K562 (cell line): ENCODE measurements around the gene RAPGEFL1. TPM values are rescaled to one million over a fixed set of nuclear protein-coding genes. Genes with fewer than 3 reads are reported as not detected.

Experiments
- ATAC-seq: fragments of 200-7000 bp; cut with Tn5 transposase; 3 replicates; pipeline ENCODE4 v1.9.1; 2020; ENCODE audit warnings: moderate library complexity
- BruUV-seq: library from RNA; stranded (reverse); fragments of 400-500 nt; replicated peaks from 2 replicates; lab custom pipeline; 2021; lab: Mats Ljungman, UMichigan
- CTCF ChIA-PET: fragments of 300-600 bp; formaldehyde crosslinking; extraction: SDS; loops from one replicate; lab custom pipeline; 2021; ENCODE audit warnings: low intra/inter-chr PET ratio; lab: Yijun Ruan, JAX
- POLR2A ChIA-PET: fragments of 300-600, 350-650 bp; sonication (Branson Sonifier 250); formaldehyde crosslinking; extraction: SDS; loops from one replicate; lab custom pipeline; 2021; ENCODE audit warnings: antibody characterized with exemption, inconsistent platforms; lab: Yijun Ruan, JAX
- DNase-seq, 4 experiments: peaks; one replicate each; pipeline versions ENCODE4 v3.0.0 to v3.0.0-alpha.2; 2011 to 2018; ENCODE audit warnings: low spot score in 3 of 4, mixed read lengths in 3 of 4; ENCODE audit errors: extremely low read depth in 1 of 4
- FAIRE-seq: peaks from 2 replicates; lab custom pipeline; 2011; peaks lifted over from hg19 to GRCh38; lab: Jason Lieb, UNC
- H2AFZ ChIP-seq: 2 replicates; pipeline ENCODE4 v1.6.0; 2011; ENCODE audit warnings: low read depth, low read length, control low read depth, inconsistent platforms
- H3K27ac ChIP-seq: fragments of 200-600 bp; 3 replicates; pipeline ENCODE4 v1.8.0; 2011; ENCODE audit warnings: low read depth, mild to moderate bottlenecking, control low read depth, inconsistent platforms, low read length, moderate library complexity, mixed read lengths; ENCODE audit errors: extremely low read depth
- H3K27me3 ChIP-seq, 2 experiments: fragments of 300-600 bp in 1 of 2; 2 replicates in 1 of 2; 3 replicates in 1 of 2; pipeline versions ENCODE4 v1.6.0 to v1.8.0; 2011; ENCODE audit warnings: inconsistent platforms in 2 of 2, low read length in 2 of 2, mild to moderate bottlenecking in 1 of 2, mixed read lengths in 1 of 2, moderate library complexity in 1 of 2; ENCODE audit not compliant: control insufficient read depth in 2 of 2, insufficient read depth in 2 of 2
- H3K36me3 ChIP-seq: fragments of 300-600 bp; 3 replicates; pipeline ENCODE4 v1.8.0; 2011; ENCODE audit warnings: mild to moderate bottlenecking, low read length, inconsistent platforms; ENCODE audit not compliant: control insufficient read depth, insufficient read depth
- H3K4me1 ChIP-seq, 2 experiments: fragments of 200-600 bp in 1 of 2; replicated peaks in 1 of 2; 2 replicates in 1 of 2; 3 replicates in 1 of 2; pipeline versions ENCODE4 v1.5.1 to v1.8.0; 2011; ENCODE audit warnings: inconsistent platforms in 2 of 2, low read length in 2 of 2, mild to moderate bottlenecking in 1 of 2, mixed read lengths in 1 of 2, moderate library complexity in 1 of 2; ENCODE audit not compliant: control insufficient read depth in 2 of 2, insufficient read depth in 2 of 2
- H3K4me2 ChIP-seq: 2 replicates; pipeline ENCODE4 v1.6.1; 2011; ENCODE audit warnings: low read length, control low read depth, inconsistent platforms, mixed read lengths; ENCODE audit not compliant: insufficient read depth
- H3K4me3 ChIP-seq: fragments of 200-600 bp; sonication (generic), shearing (Covaris generic); 2 replicates; pipeline ENCODE4 v1.5.1; 2016; ENCODE audit warnings: control low read depth, inconsistent platforms
- H3K79me2 ChIP-seq: fragments of 200-600 bp; 3 replicates; pipeline ENCODE4 v1.8.0; 2011; ENCODE audit warnings: low read length, inconsistent platforms; ENCODE audit not compliant: control insufficient read depth, insufficient read depth
- H3K9ac ChIP-seq, 2 experiments: 2 replicates each; pipeline versions ENCODE4 v1.6.0 to v1.6.1; 2011; ENCODE audit warnings: low read depth in 2 of 2, low read length in 2 of 2, control low read depth in 1 of 2, inconsistent platforms in 1 of 2, mild to moderate bottlenecking in 1 of 2, mixed read lengths in 1 of 2; ENCODE audit not compliant: insufficient read depth in 1 of 2
- H3K9me1 ChIP-seq: one replicate; pipeline ENCODE4 v1.6.0; 2011; ENCODE audit warnings: inconsistent platforms, mild to moderate bottlenecking, low read length, moderate library complexity; ENCODE audit not compliant: control insufficient read depth, insufficient read depth
- H3K9me3 ChIP-seq: replicated peaks from 2 replicates; pipeline ENCODE4 v1.5.1; 2011; ENCODE audit warnings: low read depth, low read length, inconsistent platforms; ENCODE audit not compliant: control insufficient read depth, insufficient read depth
- H4K20me1 ChIP-seq: replicated peaks from 2 replicates; pipeline ENCODE4 v1.6.1; 2011; ENCODE audit warnings: low read length, inconsistent platforms, mixed read lengths; ENCODE audit not compliant: control insufficient read depth, insufficient read depth
- BDP1 ChIP-seq: IDR thresholded peaks from 3 replicates; pipeline ENCODE4 v1.6.1; 2011; ENCODE audit not compliant: insufficient read length, insufficient read depth
- CEBPB ChIP-seq: fragments of 450-650 bp; IDR thresholded peaks from 2 replicates; pipeline ENCODE4 v1.6.1; 2016; ENCODE audit warnings: missing genetic modification characterization, missing compliant biosample characterization
- ELF4 ChIP-seq: fragments of 450-650 bp; formaldehyde crosslinking; IDR thresholded peaks from 2 replicates; pipeline ENCODE4 v1.4.0; 2022; ENCODE audit warnings: missing genetic modification characterization
- GTF2F1 ChIP-seq: IDR thresholded peaks from 2 replicates; pipeline ENCODE4 v1.6.1; 2011; ENCODE audit warnings: low read depth, low read length, improper control_type of control experiment
- HNRNPH1 ChIP-seq: fragments of 200-400 bp; formaldehyde crosslinking; optimal IDR thresholded peaks from 2 replicates; pipeline ENCODE3; 2017; ENCODE audit warnings: low read depth, mild to moderate bottlenecking, low read length, moderate library complexity
- MED1 ChIP-seq: sonication (generic); formaldehyde crosslinking; IDR thresholded peaks from 2 replicates; pipeline ENCODE4 v1.8.1; 2023; ENCODE audit warnings: missing genetic modification reagents, borderline replicate concordance
- POLR3A ChIP-seq: IDR thresholded peaks from 2 replicates; pipeline ENCODE4 v1.6.1; 2011; ENCODE audit warnings: borderline replicate concordance, mild to moderate bottlenecking, moderate library complexity; ENCODE audit not compliant: insufficient read length, insufficient read depth; ENCODE audit errors: extremely low read depth
- RUNX1 ChIP-seq: sonication (generic); IDR thresholded peaks from 2 replicates; pipeline ENCODE4 v1.6.1; 2016; ENCODE audit warnings: antibody characterized with exemption, low read depth
- SNIP1 ChIP-seq: fragments of 450-650 bp; IDR thresholded peaks from 2 replicates; pipeline ENCODE4 v1.7.1; 2017; ENCODE audit warnings: low read depth, mild to moderate bottlenecking
- SP1 ChIP-seq: sonication (generic); formaldehyde crosslinking; IDR thresholded peaks from 2 replicates; pipeline ENCODE4 v1.8.1; 2022; ENCODE audit warnings: mild to moderate bottlenecking, missing genetic modification reagents
- TAL1 ChIP-seq: fragments of 450-650 bp; IDR thresholded peaks from 2 replicates; pipeline ENCODE4 v1.6.1; 2016; ENCODE audit warnings: mild to moderate bottlenecking
- TRIM28 ChIP-seq: fragments of 450-650 bp; IDR thresholded peaks from 2 replicates; pipeline ENCODE4 v1.6.1; 2017
- ZBTB17 ChIP-seq: fragments of 450-650 bp; formaldehyde crosslinking; IDR thresholded peaks from 2 replicates; pipeline ENCODE4 v1.4.0; 2020; ENCODE audit warnings: mild to moderate bottlenecking
- ZNF217 ChIP-seq: sonication (generic); formaldehyde crosslinking; IDR thresholded peaks from 2 replicates; pipeline ENCODE4 v1.8.0; 2022; ENCODE audit warnings: mild to moderate bottlenecking, missing genetic modification reagents
- ZNF717 ChIP-seq: fragments of 250-450 bp; sonication (Bioruptor Pico); IDR thresholded peaks from 2 replicates; pipeline ENCODE4 v1.5.0; 2021
- WGBS: fragments of 100-300 bp; shearing (Covaris generic); methylation state at CpG from one replicate; pipeline ENCODE4 v1.1.6; 2016; ENCODE audit warnings: low coverage, mixed read lengths; ENCODE audit not compliant: insufficient coverage; ENCODE audit errors: missing lambda C conversion rate; 5-methylcytosine and 5-hydroxymethylcytosine counted together
- in situ Hi-C: fragments of 300-500 bp; cut with MboI; formaldehyde crosslinking; loops from 4 replicates; pipeline ENCODE4 v1.15.0; 2018; ENCODE audit warnings: inconsistent platforms, mixed read lengths
- intact Hi-C: fragments of 100-400 bp; cut with micrococcal nuclease; formaldehyde crosslinking; loops from 2 replicates; pipeline ENCODE4 v1.14.2; 2022
- polyA plus RNA-seq, 8 experiments: library from polyadenylated mRNA; depleted of rRNA in 4 of 8; stranded (reverse) in 5 of 8; unstranded in 3 of 8; fragments of >200 nt; fragmentation: Nextera tagmentation in 2 of 8; fragmentation: Illumina TruSeq in 1 of 8; extraction: Ambion mirVana in 2 of 8; extraction: Trizol in 1 of 8; gene quantifications; 2 replicates each; pipeline versions ENCODE4 v1.2.1 to v1.2.3, GENCODE V29; 2011 to 2014; ENCODE audit warnings: inconsistent platforms in 1 of 8, missing spikeins in 1 of 8
- total RNA-seq, 7 experiments: library from RNA; depleted of rRNA in 6 of 7; stranded (reverse); fragments of >200 nt in 6 of 7; fragmentation: Illumina TruSeq in 2 of 7; extraction: Trizol in 2 of 7; gene quantifications; 2 replicates each; pipeline versions ENCODE4 v1.2.1 to v1.2.3, GENCODE V29; 2011 to 2021; ENCODE audit warnings: low replicate concordance in 1 of 7
- TF ChIP-seq, protein P1 (sequence below): sonication (generic); formaldehyde crosslinking; IDR thresholded peaks from 2 replicates; pipeline ENCODE4 v1.8.0; 2022; ENCODE audit warnings: mild to moderate bottlenecking, missing genetic modification reagents

RAPGEFL1 gene
- total and polyA plus RNA-seq, 9 of the 15 experiments (the other 6 are each of a cell fraction or from before 2014, with no cell fraction given): 0.18 to 4.1 (median 2.1) TPM

DNA sequence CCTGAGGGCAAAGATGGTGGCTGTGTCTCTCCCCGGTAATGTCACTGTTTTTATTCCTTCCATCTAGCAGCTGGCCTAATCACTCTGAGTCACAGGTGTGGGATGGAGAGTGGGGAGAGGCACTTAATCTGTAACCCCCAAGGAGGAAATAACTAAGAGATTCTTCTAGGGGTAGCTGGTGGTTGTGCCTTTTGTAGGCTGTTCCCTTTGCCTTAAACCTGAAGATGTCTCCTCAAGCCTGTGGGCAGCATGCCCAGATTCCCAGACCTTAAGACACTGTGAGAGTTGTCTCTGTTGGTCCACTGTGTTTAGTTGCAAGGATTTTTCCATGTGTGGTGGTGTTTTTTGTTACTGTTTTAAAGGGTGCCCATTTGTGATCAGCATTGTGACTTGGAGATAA lies 5.5 kb upstream of the RAPGEFL1 start:
- no peak for DNase-seq
- ChIA-PET POLR2A (no interaction called here), CTCF (no interaction called here)
- ATAC-seq: no peak
- no peak for FAIRE-seq
- no TSS peak for BruUV-seq
- Histone ChIP-seq H3K27me3 (no peaks in the 10 kb centered on the region), H3K36me3 (peaks cover 72% of the 10 kb centered on the region), H3K9me3 (no peaks in the 10 kb centered on the region), H3K4me3 (no peak overlapping the region), H3K9ac (no peak overlapping the region), H4K20me1 (no peaks in the 10 kb centered on the region), H3K4me2 (no peak overlapping the region), H3K27ac (no peak overlapping the region), H3K9me1 (peaks cover 5% of the 10 kb centered on the region), H3K79me2 (no peaks in the 10 kb centered on the region), H2AFZ (no peak overlapping the region), H3K4me1 (peaks cover 1 to 6% of the 10 kb centered on the region in 2 experiments; a peak in 4 of 5 replicates)
- in situ Hi-C loops (no loop called here), intact Hi-C loops (no loop called here)
- TF ChIP-seq ZNF717 (CRISPR knock-in tag) (no peak), ELF4 (CRISPR knock-in tag) (no peak), SNIP1 (no peak), ZBTB17 (CRISPR knock-in tag) (no peak), CEBPB (tag) (no peak), GTF2F1 (no peak), HNRNPH1 (no peak), POLR3A (no peak), TRIM28 (no peak), ZNF217 (CRISPR knock-in tag) (no peak), RUNX1 (no peak), MED1 (CRISPR knock-in tag) (no peak), TAL1 (no peak), SP1 (no peak), BDP1 (no peak)
- TF ChIP-seq, protein P1, sequence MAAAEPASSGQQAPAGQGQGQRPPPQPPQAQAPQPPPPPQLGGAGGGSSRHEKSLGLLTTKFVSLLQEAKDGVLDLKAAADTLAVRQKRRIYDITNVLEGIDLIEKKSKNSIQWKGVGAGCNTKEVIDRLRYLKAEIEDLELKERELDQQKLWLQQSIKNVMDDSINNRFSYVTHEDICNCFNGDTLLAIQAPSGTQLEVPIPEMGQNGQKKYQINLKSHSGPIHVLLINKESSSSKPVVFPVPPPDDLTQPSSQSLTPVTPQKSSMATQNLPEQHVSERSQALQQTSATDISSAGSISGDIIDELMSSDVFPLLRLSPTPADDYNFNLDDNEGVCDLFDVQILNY (CRISPR knock-in tag): no peak
- WGBS: 77% methylated on average over 1 of the region's 1 CpG
